Femur (tissue), 1 donor: Measurements from ENCODE around the gene DMRT1.

Source experiments
- DNase-seq: peaks from one replicate; pipeline ENCODE4 v3.0.0-alpha.2; 2017

Gene DMRT1

DNA sequence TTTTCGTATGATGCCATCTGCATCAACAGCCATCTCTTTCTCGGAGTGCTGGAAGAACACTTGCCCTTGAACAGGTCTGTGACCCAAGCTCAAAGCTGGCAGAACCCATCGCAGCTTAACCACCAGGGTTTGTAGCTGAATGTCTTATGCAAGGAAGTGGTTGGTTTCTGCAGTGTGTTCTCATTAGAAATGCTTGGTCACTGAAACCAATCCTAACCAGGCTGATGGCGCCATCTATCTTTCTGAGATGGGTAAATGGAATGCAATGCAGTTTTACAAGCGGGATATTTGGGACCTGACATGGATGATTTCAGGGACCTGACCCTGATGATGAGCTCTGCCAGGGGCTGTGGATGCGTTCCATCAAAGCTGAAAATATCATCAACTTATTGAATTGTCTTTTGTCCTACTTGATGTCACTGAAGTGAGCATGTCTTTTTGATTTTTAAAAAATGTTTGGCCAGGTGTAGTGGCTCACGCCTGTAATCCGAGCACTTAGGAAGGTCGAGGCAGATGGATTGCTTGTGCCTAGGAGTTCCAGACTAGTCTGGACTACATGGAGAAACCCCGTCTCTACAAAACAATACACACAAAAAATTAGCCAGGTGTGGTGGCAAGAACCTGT, 163.7 kb downstream of the DMRT1 start:
- DNase-seq = peak; percentile 56

DNA sequence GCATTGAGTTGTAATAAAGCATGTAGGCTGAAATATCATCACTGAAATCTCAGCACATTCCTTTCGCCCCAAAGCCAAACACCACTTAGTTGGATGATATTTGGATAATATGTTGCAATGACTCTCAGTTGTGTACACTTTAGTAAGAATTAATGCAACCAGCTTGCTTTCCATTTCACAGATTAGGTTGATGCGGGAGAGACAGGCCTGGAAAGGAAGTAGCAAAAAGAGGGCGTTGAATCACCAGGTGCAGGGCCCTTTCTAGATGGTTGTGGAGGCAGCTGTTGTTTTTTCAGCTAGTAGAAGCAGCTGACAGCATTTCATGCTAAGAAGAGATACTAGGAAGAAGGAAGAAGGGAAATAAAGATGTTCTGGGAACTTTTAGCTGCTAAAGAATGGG, 165.8 kb downstream of the DMRT1 start:
- DNase-seq = no peak

DNA sequence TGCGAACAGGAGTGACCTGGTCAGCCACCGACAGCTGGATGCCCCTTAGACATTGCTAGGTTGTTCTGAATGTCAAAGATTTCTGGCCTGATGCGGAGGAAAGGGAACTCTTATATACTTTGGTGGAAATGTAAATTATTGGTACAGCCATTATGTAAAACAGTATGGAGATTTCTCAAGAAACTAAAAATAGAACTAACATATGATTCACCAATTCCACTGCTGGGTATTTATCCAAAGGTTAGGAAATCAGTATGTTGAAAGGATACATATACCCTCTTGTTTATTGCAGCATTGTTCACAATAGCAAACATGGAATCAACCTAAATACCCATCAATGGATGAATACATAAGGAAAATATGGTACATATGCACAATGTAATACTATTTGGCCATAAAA, 166.7 kb downstream of the DMRT1 start:
- DNase-seq = no peak

DNA sequence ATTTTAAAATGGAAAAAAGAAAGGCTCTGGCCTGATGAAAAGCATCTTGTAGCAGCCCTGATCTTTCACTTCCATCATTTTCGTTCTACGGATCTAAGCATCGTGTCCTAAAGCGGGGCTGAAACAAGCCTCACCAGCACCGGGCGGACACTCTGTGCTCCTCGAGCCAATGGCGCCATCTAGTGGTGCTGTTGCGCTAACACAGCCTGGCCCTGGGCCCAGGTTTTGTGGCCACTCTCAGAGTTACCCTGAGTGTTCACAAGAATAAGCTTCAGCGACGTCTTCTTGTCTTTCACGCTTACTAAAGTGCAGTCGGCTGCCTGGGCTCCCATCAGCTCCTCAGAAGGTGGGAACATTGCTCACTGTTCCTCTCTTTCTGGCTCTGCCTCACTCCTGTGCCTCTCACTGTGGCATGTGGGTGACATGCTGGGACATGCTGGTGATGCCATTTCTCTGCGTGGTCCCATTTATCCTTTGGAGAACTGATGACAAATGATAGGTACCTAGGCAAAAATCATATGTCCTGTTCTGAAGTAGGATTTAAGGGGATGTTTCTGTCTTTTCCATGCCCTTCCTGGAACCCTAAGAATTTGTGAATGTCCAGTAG, 167.7 kb downstream of the DMRT1 start:
- DNase-seq = peak; percentile 92

DNA sequence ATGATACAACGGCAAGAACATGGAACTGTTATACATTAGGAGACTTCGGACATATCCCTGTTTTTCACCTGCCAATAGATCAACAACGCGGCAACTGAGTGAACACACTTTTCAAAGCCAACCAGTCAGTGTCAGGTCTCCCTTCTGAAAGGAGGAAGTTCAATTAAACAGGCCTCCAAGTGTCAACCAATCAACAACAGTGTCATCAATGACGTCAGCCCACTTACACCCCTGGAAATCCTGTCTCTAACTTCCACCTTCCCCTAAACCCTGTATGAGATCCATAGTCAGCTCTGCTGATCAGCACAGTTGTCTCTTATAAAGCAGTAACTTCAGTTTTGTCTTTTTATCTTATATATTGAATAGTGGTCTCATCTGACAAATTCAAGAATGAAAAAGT, 171.5 kb downstream of the DMRT1 start:
- DNase-seq = no peak

DNA sequence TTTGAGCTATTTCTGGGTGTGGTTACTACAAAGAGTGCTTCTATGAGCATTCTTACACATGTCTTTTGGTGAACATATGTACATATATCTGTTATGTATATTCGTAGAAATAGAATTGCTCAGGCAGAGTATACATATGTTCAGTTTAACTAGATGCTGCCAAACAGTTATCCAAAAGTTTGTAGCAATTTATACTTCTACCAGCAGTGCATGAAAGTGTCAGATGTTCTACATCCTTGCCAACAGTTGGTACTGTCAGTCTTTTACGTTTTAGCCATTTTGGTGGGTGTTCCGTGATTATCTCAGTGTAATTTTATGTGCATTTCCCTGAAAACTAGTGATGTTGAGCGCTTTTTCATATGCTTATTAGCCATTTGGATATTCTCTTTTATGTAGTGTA, 172.7 kb downstream of the DMRT1 start:
- no peak for DNase-seq

DNA sequence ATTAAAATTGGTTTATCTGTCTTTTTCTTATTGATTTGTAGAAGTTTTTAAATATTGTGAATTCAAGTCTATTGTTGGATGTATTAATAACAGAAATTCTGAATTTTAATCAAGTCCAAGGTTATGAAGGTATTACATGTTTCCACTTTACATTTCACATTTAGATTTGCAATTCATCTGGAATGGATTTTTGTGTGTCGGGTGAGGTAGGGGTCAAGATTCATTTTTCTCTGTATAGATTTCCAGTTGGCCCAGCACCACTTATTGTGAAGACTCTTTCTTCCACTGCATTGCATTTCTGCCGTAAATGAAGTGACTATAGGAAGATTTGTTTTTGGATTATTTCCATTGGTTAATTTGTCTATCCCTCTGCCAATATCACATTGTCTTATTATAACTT, 173.1 kb downstream of the DMRT1 start:
- DNase-seq = no peak

DNA sequence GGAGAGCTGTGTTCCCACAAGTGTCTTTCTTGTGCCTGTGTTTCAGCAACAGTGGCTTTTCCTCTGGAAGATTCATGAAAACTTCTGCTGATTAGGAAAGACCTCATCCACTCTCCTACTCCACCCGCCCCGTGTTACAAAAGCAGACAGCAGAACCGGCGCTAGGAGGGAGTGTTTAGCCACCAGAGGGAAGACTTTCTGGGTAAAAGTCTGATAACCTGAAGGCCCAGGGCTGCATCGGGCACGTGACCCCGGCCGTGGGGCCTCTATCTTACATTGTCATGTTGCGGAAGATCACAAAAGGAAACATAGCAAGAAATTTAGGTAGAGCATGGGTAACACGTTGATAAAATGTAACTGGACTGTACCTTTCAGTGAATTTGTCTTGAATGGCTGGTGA, 176.6 kb downstream of the DMRT1 start:
- DNase-seq = no peak
